GM12875 (cell line): ENCODE measurements around the gene ACSF3.

Experiments used
- H3K4me3 ChIP-seq: one replicate; pipeline ENCODE4 v1.5.1; 2011; ENCODE audit warnings: low read depth, low read length, control low read depth
- CTCF ChIP-seq: IDR thresholded peaks from 2 replicates; pipeline ENCODE4 v1.5.1; 2011; ENCODE audit warnings: low read depth, mild to moderate bottlenecking, control low read depth, inconsistent platforms, low read length, moderate library complexity, borderline replicate concordance; ENCODE audit not compliant: insufficient read depth

ACSF3 gene

DNA sequence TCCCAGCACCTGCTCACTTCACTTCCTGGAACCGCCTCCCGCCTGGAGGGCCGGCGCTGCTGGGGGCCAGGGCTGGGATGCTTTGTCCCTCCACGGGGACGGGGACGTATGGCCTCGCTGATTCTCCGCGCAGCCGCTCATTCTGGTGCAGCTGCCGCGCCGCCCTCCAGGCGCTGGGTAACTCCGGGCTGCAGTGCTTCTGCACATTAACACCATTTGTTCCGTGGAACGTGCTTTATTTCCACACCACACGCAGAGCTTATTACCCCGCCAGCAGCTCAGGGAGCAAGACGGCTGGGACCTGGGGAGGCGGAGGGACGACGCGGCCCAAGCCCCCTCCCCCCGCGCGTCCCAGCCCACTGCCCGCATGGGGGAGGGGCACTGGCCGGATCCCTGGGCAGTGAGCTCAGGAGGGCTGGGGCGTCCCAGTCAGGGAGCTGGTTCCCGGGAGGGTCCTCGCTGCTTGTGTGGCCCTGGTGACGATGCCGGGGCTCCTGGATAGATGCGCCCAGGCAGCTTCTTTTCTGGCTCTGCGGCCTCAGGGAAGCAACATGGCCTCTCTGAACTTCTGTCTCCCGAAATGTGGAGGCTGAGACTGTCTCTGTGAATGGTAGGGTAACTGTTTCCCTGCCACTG is 45.4 kb upstream of the ACSF3 start:
- H3K4me3 ChIP-seq = no peak overlapping the region
- no peak for TF ChIP-seq CTCF

- H3K4me3 ChIP-seq = no peak overlapping the region
- no peak for TF ChIP-seq CTCF
Observed at GRCh38 chr16:89048871-89049422, 44.7 kb upstream of the ACSF3 start.

- no peak overlapping the region for H3K4me3 ChIP-seq
Observed at GRCh38 chr16:89049484-89050118, 44.1 kb upstream of the ACSF3 start.

DNA sequence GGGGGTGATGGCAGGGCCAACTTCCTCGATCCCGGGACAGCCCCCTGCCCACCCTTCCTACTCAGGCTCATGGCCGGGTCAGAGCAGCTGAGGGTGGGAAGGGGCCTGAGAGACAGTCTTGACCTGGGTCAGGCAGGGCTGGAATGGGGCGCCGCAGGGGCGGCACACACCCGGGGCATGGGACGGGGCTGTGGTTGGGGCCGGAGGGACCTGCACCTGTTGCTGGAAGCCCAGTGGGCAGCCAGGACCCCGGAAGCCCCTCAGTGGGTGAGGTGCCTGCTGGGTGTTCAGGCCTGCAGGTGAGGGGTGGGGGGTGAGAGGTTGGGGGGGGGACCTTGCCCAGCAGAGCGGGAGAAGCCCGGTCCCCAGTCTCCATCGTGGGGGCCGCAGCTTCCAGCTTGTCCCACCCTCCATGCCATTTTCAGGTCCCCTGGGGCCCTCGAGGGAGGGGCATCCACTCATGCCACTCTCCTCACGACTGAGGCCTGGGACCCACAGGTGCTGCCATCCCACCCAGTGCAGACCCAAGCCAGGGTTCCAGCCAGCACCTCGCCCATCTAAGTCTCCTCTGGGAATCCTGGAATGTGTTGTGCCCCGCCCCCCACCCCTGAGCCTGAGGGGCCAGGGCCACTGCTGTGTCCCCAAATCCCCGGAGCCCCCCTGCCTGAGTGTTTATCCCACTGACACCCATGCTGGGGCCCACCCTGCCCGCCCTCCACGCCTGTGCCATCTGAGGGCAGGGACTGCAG is 43.4 kb upstream of the ACSF3 start:
- TF ChIP-seq CTCF = no peak
- H3K4me3 ChIP-seq = no peak overlapping the region

More at GRCh38 chr16:89049484-89050118, 44.1 kb upstream of the ACSF3 start:
- no peak for TF ChIP-seq CTCF

DNA sequence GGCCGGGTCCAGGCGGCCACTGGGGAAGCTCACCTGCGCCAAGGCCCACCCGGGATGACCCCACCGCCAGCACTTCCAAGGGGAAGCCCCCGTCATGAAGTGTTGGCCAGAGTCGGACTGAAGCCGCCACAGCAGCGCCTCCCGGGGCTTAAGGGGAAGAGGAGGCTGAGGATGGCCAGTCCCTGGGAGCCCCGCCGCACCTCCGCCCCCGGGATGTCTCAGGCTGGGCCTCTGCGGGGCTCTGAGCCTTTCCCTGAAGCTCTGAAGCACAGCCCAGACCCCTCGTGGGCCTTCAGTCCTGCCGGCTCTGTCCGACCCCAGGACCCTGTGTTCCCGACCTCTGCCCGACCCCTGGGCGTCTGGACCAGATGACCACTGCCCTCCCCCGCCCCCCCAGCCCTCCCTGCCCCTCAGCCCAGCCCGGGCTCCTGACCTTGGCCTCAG is 42.8 kb upstream of the ACSF3 start:
- H3K4me3 ChIP-seq = no peak overlapping the region
- TF ChIP-seq CTCF = no peak

- no peak overlapping the region for H3K4me3 ChIP-seq
- TF ChIP-seq CTCF = no peak
Observed at GRCh38 chr16:89051521-89052166, 42.0 kb upstream of the ACSF3 start.
